Measurements from ENCODE around the gene NDE1.

NDE1 gene

GRCh38 chr16:15773968-15774367, 123.9 kb downstream of the NDE1 start:
- Histone ChIP-seq H3K36me3 (ENCODE audit: insufficient read depth, low read length) (no peaks in the 10 kb centered on the region), H3K9me3 (ENCODE audit: control insufficient read depth, insufficient read depth, low read length) (no peaks in the 10 kb centered on the region)

GRCh38 chr16:15775209-15775608, 125.2 kb downstream of the NDE1 start:
- no peak overlapping the region for H3K9ac ChIP-seq (ENCODE audit: low read depth, low read length)
- H3K36me3 ChIP-seq (ENCODE audit: insufficient read depth, low read length), result no peaks in the 10 kb centered on the region
- no peaks in the 10 kb centered on the region for H3K9me3 ChIP-seq (ENCODE audit: control insufficient read depth, insufficient read depth, low read length)
- no peaks in the 10 kb centered on the region; the same call in 1 of the 2 replicates for H3K4me1 ChIP-seq (ENCODE audit: insufficient read depth, low read length)

More at GRCh38 chr16:15773968-15774367, 123.9 kb downstream of the NDE1 start:
- Histone ChIP-seq H3K4me1 (ENCODE audit: insufficient read depth, low read length) (no peaks in the 10 kb centered on the region; the same call in 1 of the 2 replicates), H3K9ac (ENCODE audit: low read depth, low read length) (no peak overlapping the region)

- no peaks in the 10 kb centered on the region for H3K36me3 ChIP-seq (ENCODE audit: insufficient read depth, low read length)
- no peak overlapping the region for H3K9ac ChIP-seq (ENCODE audit: low read depth, low read length)
- no peaks in the 10 kb centered on the region for H3K9me3 ChIP-seq (ENCODE audit: control insufficient read depth, insufficient read depth, low read length)
- no peaks in the 10 kb centered on the region for H3K4me1 ChIP-seq (ENCODE audit: insufficient read depth, low read length)
Measured at GRCh38 chr16:15775663-15776304, 125.7 kb downstream of the NDE1 start.

All from ES-I3 (cell line).